ENCODE measurements around the gene ZNF511.

DNA sequence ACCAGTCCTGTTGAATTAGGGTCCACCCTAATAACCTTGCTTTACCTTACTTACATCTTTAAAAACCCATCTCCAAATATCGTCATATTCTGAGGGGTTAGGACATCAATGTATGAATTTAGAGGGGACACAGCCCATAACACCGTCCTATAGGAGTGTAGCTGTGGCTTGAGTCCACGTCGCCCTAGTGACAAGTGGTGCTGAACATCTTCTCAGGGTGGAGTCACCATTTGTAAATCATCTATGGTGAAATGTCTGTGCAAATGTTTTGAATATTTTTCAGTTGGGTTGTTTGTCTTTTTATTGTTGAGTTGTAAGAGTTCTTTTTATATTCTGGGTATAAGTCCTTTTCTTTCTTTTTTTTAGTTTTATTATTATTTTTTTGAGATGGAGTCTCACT, 33.3 kb downstream of the ZNF511 start:
- TF ChIP-seq EP300 (IDR thresholded peaks at IDR 0.05) (no peak), CTCF (IDR thresholded peaks at IDR 0.05) (no peak), POLR2A (IDR thresholded peaks at IDR 0.05) (no peak), POLR2AphosphoS5 (IDR thresholded peaks at IDR 0.05) (no peak)

All from upper lobe of left lung (tissue), 4 donors.